GM12864 (cell line): ENCODE measurements around the gene GTF2H1.
"Not testable (repeated sequence)": the region's sequence is repeated elsewhere in the genome, so short reads cannot be mapped to it uniquely, and the experiment has no call there.

Experiments used
- DNase-seq: peaks from one replicate; pipeline ENCODE4 v3.0.0-alpha.2; 2011; ENCODE audit warnings: low read depth
- H3K4me3 ChIP-seq: 2 replicates; pipeline ENCODE4 v1.5.1; 2011; ENCODE audit warnings: mild to moderate bottlenecking, low read depth, low read length, control low read depth
- CTCF ChIP-seq: IDR thresholded peaks from 2 replicates; pipeline ENCODE4 v1.5.1; 2011; ENCODE audit warnings: low read depth, mild to moderate bottlenecking, moderate library complexity, low read length, control low read depth, inconsistent platforms; ENCODE audit errors: missing control alignments

The GTF2H1 gene

GRCh38 chr11:18317551-18317950, 4.8 kb upstream of the GTF2H1 start:
- no peak for TF ChIP-seq CTCF
- no peak for DNase-seq
- H3K4me3 ChIP-seq = no peak overlapping the region

- H3K4me3 ChIP-seq = peak overlapping the region; percentile 74; the same call in 1 of the 2 replicates
- DNase-seq = no peak
- TF ChIP-seq CTCF = no peak
These were observed 2.5 kb upstream of the GTF2H1 start for GRCh38 chr11:18319914-18320313.

GRCh38 chr11:18320617-18321016, 1.8 kb upstream of the GTF2H1 start:
- DNase-seq = no peak
- H3K4me3 ChIP-seq = peak overlapping the region; percentile 74
- TF ChIP-seq CTCF = no peak

- no peak for DNase-seq
- no peak for TF ChIP-seq CTCF
These were observed 794 bp upstream of the GTF2H1 start for GRCh38 chr11:18321578-18321968.

GRCh38 chr11:18322818-18323570, 627 bp downstream of the GTF2H1 start:
- peak overlapping the region; percentile 74 for H3K4me3 ChIP-seq
- DNase-seq = no peak
- TF ChIP-seq CTCF = no peak

More at GRCh38 chr11:18321578-18321968, 794 bp upstream of the GTF2H1 start:
- H3K4me3 ChIP-seq = peak overlapping the region; percentile 74

- DNase-seq = not testable (repeated sequence)
- peak overlapping the region; percentile 74; the same call in 1 of the 2 replicates for H3K4me3 ChIP-seq
These were observed 1.5 kb downstream of the GTF2H1 start for GRCh38 chr11:18323881-18324280.

GRCh38 chr11:18324381-18324780, 2.0 kb downstream of the GTF2H1 start:
- H3K4me3 ChIP-seq = peak overlapping the region; percentile 74

More at GRCh38 chr11:18324381-18324780, 2.0 kb downstream of the GTF2H1 start:
- peak; percentile 5 for TF ChIP-seq CTCF
- DNase-seq = no peak
